ENCODE results near the gene MINK1.
"Not testable (repeated sequence)": the region's sequence is repeated elsewhere in the genome, so short reads cannot be mapped to it uniquely, and the experiment has no call there.

Gene MINK1

DNA sequence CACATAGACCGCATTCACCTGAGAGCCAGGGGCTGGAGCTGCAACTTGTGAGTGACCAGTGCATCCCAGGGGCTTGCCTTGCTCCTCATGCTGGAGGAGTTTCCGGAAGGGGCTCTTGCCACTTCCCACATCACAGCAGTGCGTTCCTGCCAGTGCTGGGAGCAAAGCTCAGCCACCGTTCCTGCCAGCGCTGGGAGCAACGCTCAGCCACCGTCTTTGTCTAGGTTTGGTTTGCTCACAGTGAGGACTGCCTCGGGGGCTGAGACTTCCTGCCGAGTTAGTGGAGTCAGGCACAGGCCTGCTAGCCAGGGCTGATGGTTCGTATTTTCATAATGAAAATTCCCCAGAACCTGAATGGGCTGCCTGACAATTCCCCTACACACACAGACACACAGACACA is 75.2 kb downstream of the MINK1 start:
- ChIA-PET POLR2A (interaction anchor here (0.9 to 1.8 kb wide), 4 partner anchors 32 to 112 kb away, joined by 4 to 8 read pairs (median 5); partner anchors contain the start of genes PSMB6, RNF167, SLC25A11 and SPAG7), CTCF (interaction anchor here (0.6 to 6.7 kb wide), 27 partner anchors 9 to 226 kb away, joined by 3 to 93 read pairs (median 4); partner anchors contain the start of genes ARRB2, C17orf107, CAMTA2 and INCA1)
- DNase-seq (ENCODE audit: low read depth, low spot score): no peak
- H3K4me3 ChIP-seq (ENCODE audit: low read depth, low read length): no peak overlapping the region
- no peak for TF ChIP-seq CTCF (IDR thresholded peaks at IDR 0.05; ENCODE audit: insufficient read depth, low read length, missing control alignments)

- peak; percentile 40 for DNase-seq (ENCODE audit: low read depth, low spot score)
- peak; percentile 89 for TF ChIP-seq CTCF (IDR thresholded peaks at IDR 0.05; ENCODE audit: insufficient read depth, low read length, missing control alignments)
- ChIA-PET CTCF (interaction anchor here (0.6 to 6.7 kb wide), 36 partner anchors 8 to 227 kb away, joined by 3 to 93 read pairs (median 4); partner anchors contain the start of genes ARRB2, C17orf107, CAMTA2 and INCA1), POLR2A (interaction anchor here (0.5 to 1.8 kb wide), 9 partner anchors 13 to 153 kb away, joined by 3 to 8 read pairs (median 4); partner anchors contain the start of genes PSMB6, RNF167, SLC25A11 and SPAG7)
- no peak overlapping the region for H3K4me3 ChIP-seq (ENCODE audit: low read depth, low read length)
Measured at GRCh38 chr17:4908711-4909496, 75.8 kb downstream of the MINK1 start.

DNA sequence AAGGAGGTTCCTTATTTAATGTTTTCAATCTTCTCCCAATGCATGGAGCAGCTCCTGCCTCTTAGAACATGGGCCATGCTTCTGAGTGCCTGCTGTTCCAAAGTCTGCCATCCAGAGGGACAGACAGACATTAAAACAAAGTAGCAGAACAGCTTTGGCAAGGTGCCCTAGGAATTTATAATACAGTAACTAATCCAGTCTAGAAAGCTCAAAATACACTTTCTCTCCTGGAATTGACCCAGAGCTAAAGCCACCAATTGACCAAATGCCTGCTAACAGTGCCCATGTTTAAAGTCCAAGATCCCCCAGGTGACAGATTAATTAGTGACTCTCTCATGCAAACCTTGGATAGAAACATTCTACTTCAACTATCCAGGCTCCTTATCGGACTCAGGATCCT is 80.9 kb downstream of the MINK1 start:
- no peak for DNase-seq (ENCODE audit: low read depth, low spot score)
- POLR2A ChIA-PET: no interaction called here
- CTCF ChIA-PET: interaction anchor here (1.1 to 6.7 kb wide), 5 partner anchors 11 to 149 kb away, joined by 3 to 93 read pairs (median 5); partner anchors contain the start of gene CHRNE
- no peak for TF ChIP-seq CTCF (IDR thresholded peaks at IDR 0.05; ENCODE audit: insufficient read depth, low read length, missing control alignments)
- no peak overlapping the region for H3K4me3 ChIP-seq (ENCODE audit: low read depth, low read length)

GRCh38 chr17:4914551-4914950 is 81.4 kb downstream of the MINK1 start:
- H3K4me3 ChIP-seq (ENCODE audit: low read depth, low read length); POLR2A ChIA-PET; DNase-seq (ENCODE audit: low read depth, low spot score): not testable (repeated sequence)
- CTCF ChIA-PET: interaction anchor here (1.1 to 3.5 kb wide), 5 partner anchors 12 to 75 kb away, joined by 3 to 16 read pairs (median 4); partner anchors contain the start of gene CHRNE

- POLR2A ChIA-PET: interaction anchor here (0.6 to 1.1 kb wide), 2 partner anchors 20 to 444 kb away, joined by 3 read pairs; partner anchors contain the start of genes RNF167 and SLC25A11
- TF ChIP-seq CTCF (IDR thresholded peaks at IDR 0.05; ENCODE audit: insufficient read depth, low read length, missing control alignments): no peak
- H3K4me3 ChIP-seq (ENCODE audit: low read depth, low read length): no peak overlapping the region
- DNase-seq (ENCODE audit: low read depth, low spot score): no peak
- CTCF ChIA-PET: interaction anchor here (1.0 to 2.8 kb wide), 8 partner anchors 11 to 112 kb away, joined by 3 to 21 read pairs (median 5); partner anchors contain the start of gene CHRNE
Measured at GRCh38 chr17:4919511-4920047, 86.4 kb downstream of the MINK1 start.

- TF ChIP-seq CTCF (IDR thresholded peaks at IDR 0.05; ENCODE audit: insufficient read depth, low read length, missing control alignments): no peak
- no peak for DNase-seq (ENCODE audit: low read depth, low spot score)
- CTCF ChIA-PET: interaction anchor here (1.0 to 2.8 kb wide), 5 partner anchors 12 to 19 kb away, joined by 3 to 21 read pairs (median 10); partner anchors contain the start of gene CHRNE
- no peak overlapping the region for H3K4me3 ChIP-seq (ENCODE audit: low read depth, low read length)
- POLR2A ChIA-PET: interaction anchor here (0.6 to 1.1 kb wide), 2 partner anchors 19 to 444 kb away, joined by 3 read pairs; partner anchors contain the start of genes RNF167 and SLC25A11
Measured at GRCh38 chr17:4920351-4921048, 87.4 kb downstream of the MINK1 start.
